ENCODE measurements around the gene DPP6.
A peak's percentile ranks its signal among the peaks of the same experiment; 100 is the strongest.
"Not testable (repeated sequence)": the region's sequence is repeated elsewhere in the genome, so short reads cannot be mapped to it uniquely, and the experiment has no call there.

The DPP6 gene

DNA sequence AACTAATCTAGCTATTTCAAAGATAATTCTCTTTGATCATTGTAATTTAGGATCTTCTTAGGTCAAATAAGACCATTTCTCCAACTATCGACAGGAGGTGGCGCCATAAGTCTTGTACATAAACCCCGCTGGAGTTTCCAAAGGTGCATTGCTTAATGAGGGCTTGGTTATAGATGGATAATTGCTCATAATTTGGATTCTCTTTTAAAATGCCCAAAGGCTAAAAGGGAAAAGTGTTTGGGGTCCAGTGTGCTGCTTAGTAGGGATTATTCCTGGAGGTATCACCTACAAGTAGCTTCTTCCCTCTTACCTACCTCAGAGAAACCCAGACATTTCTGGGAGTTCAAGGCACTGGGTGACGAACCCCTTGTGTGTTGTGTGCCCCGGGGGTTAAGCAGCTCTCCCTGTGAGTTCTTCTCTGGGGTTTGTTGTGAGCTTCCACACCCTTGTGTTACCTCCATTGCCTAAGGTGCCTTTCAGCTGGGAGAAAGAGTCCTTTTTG lies 875.5 kb downstream of the DPP6 start:
- H3K9me3 Mint-ChIP-seq = peaks cover 0 to under 1% of the 10 kb centered on the region in 2 donors
- H3K27me3 Mint-ChIP-seq = peaks cover under 1 to 10% of the 10 kb centered on the region in 2 donors
- peak overlapping the region; percentile 97 for H3K27ac Mint-ChIP-seq
- ATAC-seq (replicated peaks) = peak; percentile 72 to 74
- H3K4me1 Mint-ChIP-seq = peaks cover 15 to 27% of the 10 kb centered on the region in 2 donors
- peak overlapping the region; percentile 92 to 94 for H3K4me3 Mint-ChIP-seq
- H3K36me3 Mint-ChIP-seq = peaks cover 8 to 10% of the 10 kb centered on the region in 2 donors
- peak; percentile 62 for DNase-seq

DNA sequence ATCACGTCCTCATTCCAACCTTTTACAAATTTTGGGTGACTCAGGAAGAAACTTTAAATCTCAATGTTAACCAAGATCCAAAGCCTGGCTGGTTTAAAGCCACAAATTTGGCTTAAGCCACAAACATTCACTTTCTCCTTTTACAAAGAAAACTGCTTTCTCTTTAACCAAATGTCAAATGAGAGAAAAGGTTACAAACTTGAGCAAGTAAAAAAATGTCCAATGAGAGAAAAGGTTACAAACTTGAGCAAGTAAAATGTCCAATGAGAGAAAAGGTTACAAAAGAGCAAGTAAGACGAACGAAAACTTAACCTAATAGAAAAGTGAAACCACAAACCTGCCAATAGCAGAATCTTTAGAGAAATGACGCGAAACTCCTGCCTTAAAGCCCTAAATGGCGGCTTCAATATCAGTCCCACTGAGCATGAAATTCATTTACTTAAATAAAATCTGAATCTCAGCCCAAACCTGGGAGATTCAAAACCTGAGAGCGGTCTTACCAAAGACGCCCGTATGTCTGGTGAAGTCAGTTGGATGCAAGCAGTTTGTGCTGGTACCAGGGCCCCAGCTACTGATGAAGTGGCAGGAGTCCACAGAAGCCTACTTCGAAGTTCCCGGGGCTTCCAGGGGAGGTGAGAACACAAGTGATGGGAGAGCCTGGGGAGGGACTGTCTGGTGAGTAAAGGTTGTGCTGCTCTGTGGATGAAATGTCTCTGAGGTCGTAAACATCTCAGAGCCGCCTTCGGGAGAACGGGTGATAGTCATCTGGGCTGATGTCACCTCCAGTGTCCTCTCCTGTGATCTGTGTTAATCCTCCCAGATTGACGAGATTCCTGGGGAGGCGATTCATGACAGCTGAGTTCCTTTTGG lies 876.2 kb downstream of the DPP6 start:
- Mint-ChIP-seq H3K9me3 (no peaks in the 10 kb centered on the region), H3K27ac (peak overlapping the region; percentile 97)
- DNase-seq = peak; percentile 36

GRCh38 chr7:154929006-154929726 lies 877.0 kb downstream of the DPP6 start:
- Mint-ChIP-seq H3K27me3 (peaks cover 0 to 4% of the 10 kb centered on the region in 2 donors), H3K4me1 (peaks cover 15 to 27% of the 10 kb centered on the region in 2 donors), H3K4me3 (peak overlapping the region; percentile 92 to 94), H3K9me3 (peaks cover 2 to 4% of the 10 kb centered on the region in 2 donors), H3K27ac (peak overlapping the region; percentile 97), H3K36me3 (peaks cover 19 to 23% of the 10 kb centered on the region in 2 donors)
- ATAC-seq (replicated peaks) (no peak), DNase-seq (no peak)

More for the DNA sequence above, 876.2 kb downstream of the DPP6 start:
- peaks cover 13 to 15% of the 10 kb centered on the region in 2 donors for H3K36me3 Mint-ChIP-seq
- peaks cover 0 to 6% of the 10 kb centered on the region in 2 donors for H3K27me3 Mint-ChIP-seq
- H3K4me3 Mint-ChIP-seq = peak overlapping the region; percentile 92 to 94
- ATAC-seq (replicated peaks) = peak; percentile 86 to 89
- H3K4me1 Mint-ChIP-seq = peaks cover 15 to 27% of the 10 kb centered on the region in 2 donors

GRCh38 chr7:154931906-154932305 lies 879.7 kb downstream of the DPP6 start:
- ATAC-seq (replicated peaks) (no peak), DNase-seq (no peak)
- Mint-ChIP-seq H3K4me1 (peaks cover 17 to 31% of the 10 kb centered on the region in 2 donors), H3K27ac (no peak overlapping the region), H3K9me3 (peaks cover 10 to 15% of the 10 kb centered on the region in 2 donors), H3K4me3 (no peak overlapping the region), H3K36me3 (peaks cover 37 to 46% of the 10 kb centered on the region in 2 donors), H3K27me3 (no peaks in the 10 kb centered on the region)

DNA sequence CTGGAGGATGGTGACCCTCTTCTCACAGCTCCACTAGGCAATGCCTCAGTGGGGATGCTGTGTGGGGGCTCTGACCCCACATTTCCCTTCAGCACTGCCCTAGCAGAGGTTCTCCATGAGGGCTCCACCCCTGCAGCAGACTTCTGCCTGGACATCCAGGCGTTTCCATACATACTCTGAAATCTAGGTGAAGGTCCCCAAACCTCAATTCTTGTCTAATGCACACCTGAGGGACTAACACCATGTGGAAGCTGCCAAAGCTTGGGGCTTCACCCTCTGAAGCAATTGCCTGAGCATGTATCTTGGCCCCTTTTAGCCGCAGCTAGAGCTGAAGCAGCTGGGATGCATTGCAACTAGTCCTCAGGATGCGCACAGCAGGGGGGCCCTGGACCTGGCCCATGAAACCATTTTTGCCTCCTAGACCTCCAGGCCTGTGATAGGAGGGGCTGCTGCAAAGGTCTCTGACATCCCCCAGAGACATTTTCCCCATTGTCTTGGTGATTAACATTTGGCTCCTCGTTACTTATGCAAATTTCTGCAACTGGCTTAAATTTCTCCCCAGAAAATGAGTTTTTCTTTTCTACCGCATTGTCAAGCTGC lies 882.3 kb downstream of the DPP6 start:
- H3K4me1 Mint-ChIP-seq = peaks cover 21 to 32% of the 10 kb centered on the region in 2 donors
- not testable (repeated sequence) for DNase-seq; H3K4me3 Mint-ChIP-seq; ATAC-seq (replicated peaks); H3K27me3 Mint-ChIP-seq; H3K27ac Mint-ChIP-seq
- H3K36me3 Mint-ChIP-seq = peaks cover 37 to 46% of the 10 kb centered on the region in 2 donors
- H3K9me3 Mint-ChIP-seq = peaks cover 10 to 15% of the 10 kb centered on the region in 2 donors

GRCh38 chr7:154937837-154938236 lies 885.6 kb downstream of the DPP6 start:
- no peak for DNase-seq
- Mint-ChIP-seq H3K9me3 (peaks cover 10 to 15% of the 10 kb centered on the region in 2 donors), H3K36me3 (peaks cover 40 to 49% of the 10 kb centered on the region in 2 donors), H3K4me1 (peaks cover 9 to 17% of the 10 kb centered on the region in 2 donors), H3K27me3 (no peaks in the 10 kb centered on the region), H3K4me3 (no peak overlapping the region), H3K27ac (no peak overlapping the region)
- no peak for ATAC-seq (replicated peaks)

GRCh38 chr7:154942691-154943090 lies 890.5 kb downstream of the DPP6 start:
- no peak for DNase-seq
- Mint-ChIP-seq H3K4me1 (peaks cover 5 to 11% of the 10 kb centered on the region in 2 donors), H3K9me3 (no peaks in the 10 kb centered on the region), H3K27me3 (no peaks in the 10 kb centered on the region), H3K27ac (no peak overlapping the region), H3K4me3 (no peak overlapping the region), H3K36me3 (peaks cover 25 to 28% of the 10 kb centered on the region in 2 donors)
- ATAC-seq (replicated peaks) = no peak

All from stimulated activated naive B cell treated with anti-CD40 and anti-IgM and Interleukin-4, amounts not matched to agents 10 μg/mL and 1 μg/mL and 100 μg/mL, for 72 hours (primary cell).